ENCODE results near the gene CEMIP. TPM values are rescaled to one million over a fixed set of nuclear protein-coding genes. Genes with fewer than 3 reads are reported as not detected.

CEMIP gene
- total RNA-seq, 4 donors from 2014 or later = 3.4 to 9.7 (median 4.9) TPM

GRCh38 chr15:80985981-80986380 lies 206.8 kb downstream of the CEMIP start:
- DNase-seq (ENCODE audit: low spot score in 2 of 2) = no peak
- H3K4me3 ChIP-seq (ENCODE audit: low read depth, poor library complexity, severe bottlenecking) = no peak overlapping the region
- intact Hi-C loops (cut with DNase I; ENCODE audit: low total_unique reads) = loop anchor here (10.0 kb wide), 1 partner anchor 119 kb away; no protein-coding TSS in a partner anchor
- TF ChIP-seq POLR2A (IDR thresholded peaks at IDR 0.05) (no peak), CTCF (IDR thresholded peaks at IDR 0.05) (no peak)
- 87 to 94% methylated on average over 5 of the region's 5 CpGs for whole genome bisulfite sequencing, 2 donors

DNA sequence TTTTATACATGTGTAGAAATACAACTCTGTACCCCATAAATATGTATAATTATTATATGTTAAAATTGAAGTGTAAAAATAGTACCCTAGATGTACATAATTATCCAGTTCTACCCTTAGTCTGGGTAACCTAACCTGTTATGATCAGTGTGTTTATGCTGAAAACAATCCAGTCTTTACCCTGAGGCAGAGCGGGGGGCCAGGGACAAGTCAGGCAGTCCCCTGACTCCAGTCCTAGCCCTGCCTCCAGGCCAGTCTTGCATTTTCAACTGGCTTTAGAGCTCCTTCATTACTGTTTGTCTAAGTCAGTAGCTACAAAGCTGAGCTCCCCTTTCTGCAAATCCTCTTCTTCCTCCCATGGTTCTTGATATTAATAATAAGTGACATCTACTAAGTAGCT lies 207.3 kb downstream of the CEMIP start:
- DNase-seq (ENCODE audit: low spot score in 2 of 2) = no peak
- no peak for TF ChIP-seq POLR2A (IDR thresholded peaks at IDR 0.05)
- TF ChIP-seq CTCF (IDR thresholded peaks at IDR 0.05) = no peak
- WGBS, 2 donors = 74 to 84% methylated on average over 1 of the region's 1 CpG
- intact Hi-C loops (cut with DNase I; ENCODE audit: low total_unique reads) = loop anchor here (10.0 kb wide), 1 partner anchor 118 kb away; no protein-coding TSS in a partner anchor
- no peak overlapping the region for H3K4me3 ChIP-seq (ENCODE audit: low read depth, poor library complexity, severe bottlenecking)

- intact Hi-C loops (cut with DNase I; ENCODE audit: low total_unique reads) = loop anchor here (10.0 kb wide), 1 partner anchor 117 kb away; no protein-coding TSS in a partner anchor
- DNase-seq (ENCODE audit: low spot score in 2 of 2) = no peak
- H3K4me3 ChIP-seq (ENCODE audit: low read depth, poor library complexity, severe bottlenecking) = no peak overlapping the region
- WGBS, 2 donors = 66 to 69% methylated on average over 8 of the region's 8 CpGs
- TF ChIP-seq CTCF (IDR thresholded peaks at IDR 0.05) (no peak), POLR2A (IDR thresholded peaks at IDR 0.05) (no peak)
Measured at GRCh38 chr15:80988148-80988796, 209.1 kb downstream of the CEMIP start.

- H3K4me3 ChIP-seq (ENCODE audit: low read depth, poor library complexity, severe bottlenecking) = peak overlapping the region; percentile 72
- TF ChIP-seq POLR2A (IDR thresholded peaks at IDR 0.05) (no peak), CTCF (IDR thresholded peaks at IDR 0.05) (no peak)
- no peak for DNase-seq (ENCODE audit: low spot score in 2 of 2)
- WGBS, 2 donors = 0 to 1% methylated on average over 7 of the region's 7 CpGs
- intact Hi-C loops (cut with DNase I; ENCODE audit: low total_unique reads) = loop anchor here (10.0 kb wide), 1 partner anchor 116 kb away; no protein-coding TSS in a partner anchor
Measured at GRCh38 chr15:80989081-80989517, 209.9 kb downstream of the CEMIP start.

GRCh38 chr15:80989518-80990478 lies 210.6 kb downstream of the CEMIP start, which contains the start of gene MESD:
Gene MESD (minus strand): TSS chr15:80989819. CDS start chr15:80989791, 28 bp downstream.
- intact Hi-C loops (cut with DNase I; ENCODE audit: low total_unique reads) = loop anchor here (10.0 kb wide), 1 partner anchor 115 kb away; no protein-coding TSS in a partner anchor
- peak within 1 kb of the TSS; percentile 72 for H3K4me3 ChIP-seq (ENCODE audit: low read depth, poor library complexity, severe bottlenecking)
- TF ChIP-seq CTCF (IDR thresholded peaks at IDR 0.05) (no peak), POLR2A (IDR thresholded peaks at IDR 0.05) (peak in 1 of 2 donors; percentile 43)
- 0 to 1% methylated on average over 45 to 58 of the region's 63 CpGs for WGBS, 2 donors
- DNase-seq (ENCODE audit: low spot score in 2 of 2) = peak; percentile 97 to 100

Data from lower leg skin (tissue), 4 donors.